Bronchial epithelial cell (primary cell): ENCODE measurements around the gene LAMTOR3. TPM values are rescaled to one million over a fixed set of nuclear protein-coding genes. Genes with fewer than 3 reads are reported as not detected.
A peak's percentile ranks its signal among the peaks of the same experiment; 100 is the strongest.
"Not testable (repeated sequence)": the region's sequence is repeated elsewhere in the genome, so short reads cannot be mapped to it uniquely, and the experiment has no call there.

Experiments used
- DNase-seq: peaks from one replicate; pipeline ENCODE4 v3.0.0-alpha.2; 2010; ENCODE audit warnings: low read depth
- FAIRE-seq: peaks from 2 replicates; lab custom pipeline; 2011; peaks lifted over from hg19 to GRCh38; lab: Jason Lieb, UNC
- H3K27me3 ChIP-seq: 2 replicates; pipeline ENCODE4 v1.5.1; 2011; ENCODE audit warnings: low read length; ENCODE audit not compliant: control insufficient read depth, insufficient read depth
- H3K36me3 ChIP-seq: 2 replicates; pipeline ENCODE4 v1.5.1; 2011; ENCODE audit warnings: low read length; ENCODE audit not compliant: control insufficient read depth, insufficient read depth
- H3K4me3 ChIP-seq: 2 replicates; pipeline ENCODE4 v1.5.1; 2011; ENCODE audit warnings: mild to moderate bottlenecking, low read depth, low read length, control low read depth
- CTCF ChIP-seq: IDR thresholded peaks from 2 replicates; pipeline ENCODE4 v1.5.1; 2011; ENCODE audit warnings: mild to moderate bottlenecking, moderate library complexity, low read length, control low read depth, inconsistent platforms; ENCODE audit not compliant: insufficient read depth, severe bottlenecking
- total RNA-seq: library from RNA; depleted of rRNA; stranded (reverse); fragments of >200 nt; gene quantifications from 2 replicates; pipeline ENCODE4 v1.2.1, GENCODE V29; 2014

The LAMTOR3 gene
- total RNA-seq, 1 donor from 2014 or later: 64.2 TPM

- Histone ChIP-seq H3K4me3 (no peak overlapping the region), H3K27me3 (no peaks in the 10 kb centered on the region), H3K36me3 (peaks cover 20% of the 10 kb centered on the region)
- TF ChIP-seq CTCF: no peak
- FAIRE-seq: no peak
- DNase-seq: no peak
Observed at GRCh38 chr4:99835942-99836341, 58.3 kb downstream of the LAMTOR3 start.

GRCh38 chr4:99834569-99834968, 59.7 kb downstream of the LAMTOR3 start:
- no peak for FAIRE-seq
- no peak for TF ChIP-seq CTCF
- Histone ChIP-seq H3K4me3 (no peak overlapping the region), H3K36me3 (peaks cover 20% of the 10 kb centered on the region), H3K27me3 (no peaks in the 10 kb centered on the region)
- no peak for DNase-seq

GRCh38 chr4:99833756-99834155, 60.5 kb downstream of the LAMTOR3 start:
- no peaks in the 10 kb centered on the region for H3K27me3 ChIP-seq
- H3K4me3 ChIP-seq: no peak overlapping the region
- peaks cover 15% of the 10 kb centered on the region for H3K36me3 ChIP-seq
- FAIRE-seq (no peak), DNase-seq (peak; percentile 37)
- no peak for TF ChIP-seq CTCF

- DNase-seq: no peak
- no peak for TF ChIP-seq CTCF
- Histone ChIP-seq H3K36me3 (peaks cover 14% of the 10 kb centered on the region), H3K4me3 (no peak overlapping the region), H3K27me3 (no peaks in the 10 kb centered on the region)
- no peak for FAIRE-seq
Observed at GRCh38 chr4:99832758-99833157, 61.5 kb downstream of the LAMTOR3 start.

- FAIRE-seq: no peak
- TF ChIP-seq CTCF: no peak
- no peaks in the 10 kb centered on the region for H3K27me3 ChIP-seq
Observed at GRCh38 chr4:99832321-99832720, 61.9 kb downstream of the LAMTOR3 start.

GRCh38 chr4:99830051-99830450, 64.2 kb downstream of the LAMTOR3 start:
- FAIRE-seq, H3K4me3 ChIP-seq, H3K36me3 ChIP-seq, H3K27me3 ChIP-seq, DNase-seq: not testable (repeated sequence)

More at GRCh38 chr4:99832321-99832720, 61.9 kb downstream of the LAMTOR3 start:
- Histone ChIP-seq H3K36me3 (peaks cover 14% of the 10 kb centered on the region), H3K4me3 (no peak overlapping the region)
- DNase-seq: no peak
